ENCODE results near the gene TRIL. TPM values are rescaled to one million over a fixed set of nuclear protein-coding genes. Genes with fewer than 3 reads are reported as not detected.

TRIL gene
- total RNA-seq, 2 experiments from 2014 or later = not detected

- no peaks in the 10 kb centered on the region for H3K9me3 ChIP-seq (ENCODE audit: low read length)
- no peak overlapping the region for H3K27ac ChIP-seq (ENCODE audit: low read depth, low read length, poor library complexity, severe bottlenecking)
- no peak overlapping the region for H2AFZ ChIP-seq (ENCODE audit: low read length)
- no peaks in the 10 kb centered on the region for H3K36me3 ChIP-seq (ENCODE audit: insufficient read depth, low read length)
- BruUV-seq (replicated peaks) = no TSS peak
- H3K4me1 ChIP-seq (ENCODE audit: insufficient read depth, low read length, poor library complexity, severe bottlenecking) = no peaks in the 10 kb centered on the region
- intact Hi-C loops (cut with micrococcal nuclease; ENCODE audit: unreplicated experiment) = no loop called here
- no peak for DNase-seq (ENCODE audit: low spot score)
- H3K9me2 ChIP-seq (ENCODE audit: insufficient read depth, low read length) = no peaks in the 10 kb centered on the region
- ChIA-PET CTCF (ENCODE audit: unreplicated experiment) (no interaction called here), POLR2A (interaction anchor here (0.8 to 1.5 kb wide), 3 partner anchors 11 to 15 kb away, joined by 3 read pairs; no protein-coding TSS in a partner anchor)
- H3K4me3 ChIP-seq (ENCODE audit: low read depth, low read length, poor library complexity, severe bottlenecking) = no peak overlapping the region
- H3K79me2 ChIP-seq (ENCODE audit: insufficient read depth, low read depth, low read length) = no peaks in the 10 kb centered on the region
- H4K20me1 ChIP-seq (ENCODE audit: insufficient read depth, low read length) = no peaks in the 10 kb centered on the region
- TF ChIP-seq, protein P1, sequence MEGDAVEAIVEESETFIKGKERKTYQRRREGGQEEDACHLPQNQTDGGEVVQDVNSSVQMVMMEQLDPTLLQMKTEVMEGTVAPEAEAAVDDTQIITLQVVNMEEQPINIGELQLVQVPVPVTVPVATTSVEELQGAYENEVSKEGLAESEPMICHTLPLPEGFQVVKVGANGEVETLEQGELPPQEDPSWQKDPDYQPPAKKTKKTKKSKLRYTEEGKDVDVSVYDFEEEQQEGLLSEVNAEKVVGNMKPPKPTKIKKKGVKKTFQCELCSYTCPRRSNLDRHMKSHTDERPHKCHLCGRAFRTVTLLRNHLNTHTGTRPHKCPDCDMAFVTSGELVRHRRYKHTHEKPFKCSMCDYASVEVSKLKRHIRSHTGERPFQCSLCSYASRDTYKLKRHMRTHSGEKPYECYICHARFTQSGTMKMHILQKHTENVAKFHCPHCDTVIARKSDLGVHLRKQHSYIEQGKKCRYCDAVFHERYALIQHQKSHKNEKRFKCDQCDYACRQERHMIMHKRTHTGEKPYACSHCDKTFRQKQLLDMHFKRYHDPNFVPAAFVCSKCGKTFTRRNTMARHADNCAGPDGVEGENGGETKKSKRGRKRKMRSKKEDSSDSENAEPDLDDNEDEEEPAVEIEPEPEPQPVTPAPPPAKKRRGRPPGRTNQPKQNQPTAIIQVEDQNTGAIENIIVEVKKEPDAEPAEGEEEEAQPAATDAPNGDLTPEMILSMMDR (conservative IDR thresholded peaks at IDR 0.05; ENCODE audit: low read length) = no peak
- H3K4me2 ChIP-seq (ENCODE audit: low read length) = no peak overlapping the region
Observed at GRCh38 chr7:28981161-28981465, 23.0 kb upstream of the TRIL start.

GRCh38 chr7:28980451-28981160 is 22.5 kb upstream of the TRIL start:
- ChIA-PET CTCF (ENCODE audit: unreplicated experiment) (no interaction called here), POLR2A (interaction anchor here (0.8 to 1.5 kb wide), 3 partner anchors 12 to 14 kb away, joined by 3 read pairs; no protein-coding TSS in a partner anchor)
- no peak overlapping the region for H3K4me2 ChIP-seq (ENCODE audit: low read length)

DNA sequence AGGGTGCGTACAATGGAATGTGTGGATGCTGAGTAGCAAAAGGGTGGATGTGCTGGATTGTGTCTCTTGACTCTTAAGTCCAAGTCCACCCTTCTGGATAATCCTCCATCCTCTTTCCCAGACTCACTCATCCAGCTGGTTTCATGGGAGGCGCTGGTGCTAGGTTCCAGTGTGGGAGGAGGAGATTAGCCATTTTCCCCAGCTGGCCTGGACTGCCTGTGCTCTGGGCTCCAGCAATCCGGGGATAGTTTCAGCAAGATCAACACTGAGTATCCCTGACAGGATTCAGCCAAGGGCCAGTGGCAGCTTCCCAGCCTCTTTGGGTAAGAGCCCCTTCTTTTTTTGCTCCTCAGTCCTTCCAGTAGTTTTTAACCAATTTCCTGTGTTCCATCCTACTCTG is 21.6 kb upstream of the TRIL start:
- CTCF ChIA-PET (ENCODE audit: unreplicated experiment) = no interaction called here
- H3K27ac ChIP-seq (ENCODE audit: low read depth, low read length, poor library complexity, severe bottlenecking) = no peak overlapping the region

More at GRCh38 chr7:28980451-28981160, 22.5 kb upstream of the TRIL start:
- Histone ChIP-seq H3K9me3 (ENCODE audit: low read length) (no peaks in the 10 kb centered on the region), H3K27ac (ENCODE audit: low read depth, low read length, poor library complexity, severe bottlenecking) (no peak overlapping the region), H2AFZ (ENCODE audit: low read length) (no peak overlapping the region), H3K79me2 (ENCODE audit: insufficient read depth, low read depth, low read length) (no peaks in the 10 kb centered on the region), H3K4me3 (ENCODE audit: low read depth, low read length, poor library complexity, severe bottlenecking) (no peak overlapping the region), H3K36me3 (ENCODE audit: insufficient read depth, low read length) (no peaks in the 10 kb centered on the region), H3K9me2 (ENCODE audit: insufficient read depth, low read length) (no peaks in the 10 kb centered on the region), H4K20me1 (ENCODE audit: insufficient read depth, low read length) (no peaks in the 10 kb centered on the region), H3K4me1 (ENCODE audit: insufficient read depth, low read length, poor library complexity, severe bottlenecking) (no peaks in the 10 kb centered on the region)
- DNase-seq (ENCODE audit: low spot score) = no peak
- no TSS peak for BruUV-seq (replicated peaks)
- intact Hi-C loops (cut with micrococcal nuclease; ENCODE audit: unreplicated experiment) = no loop called here
- TF ChIP-seq, protein P1 (conservative IDR thresholded peaks at IDR 0.05; ENCODE audit: low read length) = no peak

More for the DNA sequence above, 21.6 kb upstream of the TRIL start:
- H3K79me2 ChIP-seq (ENCODE audit: insufficient read depth, low read depth, low read length) = no peaks in the 10 kb centered on the region
- no peak for DNase-seq (ENCODE audit: low spot score)
- H3K4me3 ChIP-seq (ENCODE audit: low read depth, low read length, poor library complexity, severe bottlenecking) = no peak overlapping the region
- no peaks in the 10 kb centered on the region for H3K4me1 ChIP-seq (ENCODE audit: insufficient read depth, low read length, poor library complexity, severe bottlenecking)
- no peaks in the 10 kb centered on the region for H3K9me2 ChIP-seq (ENCODE audit: insufficient read depth, low read length)
- TF ChIP-seq, protein P1 (conservative IDR thresholded peaks at IDR 0.05; ENCODE audit: low read length) = no peak
- TF ChIP-seq EZH2phosphoT487 (IDR thresholded peaks at IDR 0.05; ENCODE audit: borderline replicate concordance, low read depth, low read length) = no peak
- POLR2A ChIA-PET = interaction anchor here (0.6 to 1.5 kb wide), 4 partner anchors 12 to 177 kb away, joined by 3 read pairs; no protein-coding TSS in a partner anchor
- no peaks in the 10 kb centered on the region for H3K9me3 ChIP-seq (ENCODE audit: low read length)
- H3K36me3 ChIP-seq (ENCODE audit: insufficient read depth, low read length) = no peaks in the 10 kb centered on the region
- no TSS peak for BruUV-seq (replicated peaks)
- intact Hi-C loops (cut with micrococcal nuclease; ENCODE audit: unreplicated experiment) = no loop called here
- no peak overlapping the region for H2AFZ ChIP-seq (ENCODE audit: low read length)
- H3K4me2 ChIP-seq (ENCODE audit: low read length) = no peak overlapping the region
- no peaks in the 10 kb centered on the region for H4K20me1 ChIP-seq (ENCODE audit: insufficient read depth, low read length)
